ENCODE data around the gene LYRM1. TPM values are rescaled to one million over a fixed set of nuclear protein-coding genes. Genes with fewer than 3 reads are reported as not detected.

LYRM1 gene
- total RNA-seq, 3 donors from 2014 or later = 42.6 to 54.6 (median 50.9) TPM

DNA sequence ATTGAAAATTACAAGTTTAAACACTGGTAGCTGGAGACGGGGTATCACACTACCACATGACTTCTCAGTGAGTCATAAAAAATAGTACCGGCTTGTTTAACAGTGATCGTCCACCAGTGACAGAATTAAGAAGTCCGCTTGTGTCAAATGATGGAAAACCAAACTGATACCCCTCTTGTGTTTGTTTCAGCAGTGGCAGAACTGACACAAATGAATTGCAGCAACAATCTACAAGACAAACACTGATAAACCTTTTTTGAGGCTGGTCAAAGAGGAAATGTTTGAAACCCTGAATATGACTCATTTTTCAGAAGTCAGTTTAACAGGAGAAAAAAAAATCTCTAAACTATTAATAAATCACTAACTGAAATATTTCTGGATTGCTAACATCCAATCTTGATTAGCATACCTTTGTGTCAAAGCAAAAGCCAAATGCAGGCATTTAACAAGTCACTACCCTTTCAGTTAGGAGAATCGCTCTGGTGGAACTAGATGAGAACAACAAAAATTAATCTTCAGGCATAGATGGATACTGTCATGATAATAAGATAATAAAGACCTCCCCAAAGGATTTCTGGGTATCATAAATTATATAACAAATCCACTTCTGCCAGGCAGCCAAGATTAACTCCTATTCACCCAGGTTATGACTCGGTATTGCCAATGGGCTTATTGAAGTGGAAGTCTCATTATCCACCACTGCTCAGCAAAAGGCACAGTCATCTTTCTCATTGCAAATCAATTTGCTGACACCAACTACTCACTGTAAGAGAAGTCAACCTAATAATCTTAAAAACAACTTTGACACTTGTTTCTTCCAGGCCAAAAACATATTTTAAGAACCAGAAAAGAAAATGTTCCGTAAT is 21.2 kb upstream of the LYRM1 start:
- Histone ChIP-seq H3K4me3 (no peak overlapping the region), H3K9me3 (no peaks in the 10 kb centered on the region), H3K27me3 (no peaks in the 10 kb centered on the region), H3K4me1 (peaks cover 0 to 20% of the 10 kb centered on the region in 2 donors), H3K27ac (peak overlapping the region; percentile 39 to 54), H3K36me3 (no peaks in the 10 kb centered on the region)
- intact Hi-C loops (cut with DNase I; ENCODE audit: low total_unique reads) = no loop called here
- no peak for DNase-seq (ENCODE audit: low spot score in 2 of 2)
- TF ChIP-seq, protein P1, sequence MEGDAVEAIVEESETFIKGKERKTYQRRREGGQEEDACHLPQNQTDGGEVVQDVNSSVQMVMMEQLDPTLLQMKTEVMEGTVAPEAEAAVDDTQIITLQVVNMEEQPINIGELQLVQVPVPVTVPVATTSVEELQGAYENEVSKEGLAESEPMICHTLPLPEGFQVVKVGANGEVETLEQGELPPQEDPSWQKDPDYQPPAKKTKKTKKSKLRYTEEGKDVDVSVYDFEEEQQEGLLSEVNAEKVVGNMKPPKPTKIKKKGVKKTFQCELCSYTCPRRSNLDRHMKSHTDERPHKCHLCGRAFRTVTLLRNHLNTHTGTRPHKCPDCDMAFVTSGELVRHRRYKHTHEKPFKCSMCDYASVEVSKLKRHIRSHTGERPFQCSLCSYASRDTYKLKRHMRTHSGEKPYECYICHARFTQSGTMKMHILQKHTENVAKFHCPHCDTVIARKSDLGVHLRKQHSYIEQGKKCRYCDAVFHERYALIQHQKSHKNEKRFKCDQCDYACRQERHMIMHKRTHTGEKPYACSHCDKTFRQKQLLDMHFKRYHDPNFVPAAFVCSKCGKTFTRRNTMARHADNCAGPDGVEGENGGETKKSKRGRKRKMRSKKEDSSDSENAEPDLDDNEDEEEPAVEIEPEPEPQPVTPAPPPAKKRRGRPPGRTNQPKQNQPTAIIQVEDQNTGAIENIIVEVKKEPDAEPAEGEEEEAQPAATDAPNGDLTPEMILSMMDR (IDR thresholded peaks at IDR 0.05) = no peak

DNA sequence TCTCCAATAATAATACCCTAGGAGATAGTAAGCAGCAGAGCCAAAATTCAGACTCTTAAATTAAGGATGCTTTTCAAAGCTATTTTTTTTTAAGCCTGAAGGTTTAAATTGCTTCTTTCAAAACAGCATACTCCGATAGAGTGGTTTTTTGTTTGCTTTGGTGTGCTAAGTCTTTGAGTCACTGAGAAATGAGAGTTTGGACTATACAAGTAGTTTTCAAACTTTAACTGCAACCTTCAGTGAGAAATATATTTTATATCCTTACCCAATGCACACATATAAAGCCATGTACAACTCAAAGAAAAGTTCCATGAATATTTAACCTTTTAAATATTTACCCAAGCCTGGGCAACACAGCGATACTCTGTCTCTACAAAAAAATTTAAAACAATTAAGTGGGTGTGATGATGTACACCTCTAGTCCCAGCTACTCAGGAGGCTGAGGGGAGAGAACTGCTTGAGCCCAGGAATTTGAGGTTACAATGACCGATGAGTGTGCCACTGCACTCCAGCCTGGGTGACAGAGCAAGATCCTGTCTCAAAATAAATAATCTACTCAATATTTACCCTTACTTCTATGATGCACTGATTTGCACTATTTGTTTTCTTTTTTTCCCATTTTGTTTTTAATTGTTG is 19.6 kb upstream of the LYRM1 start:
- TF ChIP-seq POLR2A (IDR thresholded peaks at IDR 0.05) (no peak), POLR2AphosphoS5 (IDR thresholded peaks at IDR 0.05) (no peak)
- TF ChIP-seq, protein P1 (IDR thresholded peaks at IDR 0.05) = no peak
- H3K4me3 ChIP-seq = no peak overlapping the region
- intact Hi-C loops (cut with DNase I; ENCODE audit: low total_unique reads) = no loop called here
- no peaks in the 10 kb centered on the region for H3K27me3 ChIP-seq
- H3K36me3 ChIP-seq = no peaks in the 10 kb centered on the region
- H3K9me3 ChIP-seq = no peaks in the 10 kb centered on the region
- no peak for DNase-seq (ENCODE audit: low spot score in 2 of 2)
- H3K4me1 ChIP-seq = peaks cover 0 to 16% of the 10 kb centered on the region in 2 donors
- peak overlapping the region in 1 of 2 donors; percentile 10 for H3K27ac ChIP-seq

DNA sequence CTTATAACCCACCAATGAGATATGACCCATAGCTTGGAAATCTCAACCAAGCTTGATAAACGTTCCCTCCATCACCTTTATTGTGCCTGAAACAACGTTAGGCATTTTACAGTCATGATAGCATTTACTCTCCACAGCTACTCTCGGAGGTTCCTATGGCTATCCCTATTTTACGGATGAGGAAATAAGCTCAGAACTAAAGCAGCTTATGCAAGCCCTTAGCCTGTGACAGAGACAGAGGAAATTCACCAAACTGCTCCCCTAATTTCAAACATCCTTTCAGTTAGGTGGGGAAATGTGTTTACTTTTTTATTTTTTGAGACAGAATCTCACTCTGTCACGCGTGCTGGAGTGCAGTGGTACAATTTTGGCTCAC is 19.1 kb upstream of the LYRM1 start:
- Histone ChIP-seq H3K36me3 (no peaks in the 10 kb centered on the region), H3K4me1 (peaks cover 0 to 16% of the 10 kb centered on the region in 2 donors), H3K9me3 (no peaks in the 10 kb centered on the region), H3K4me3 (no peak overlapping the region), H3K27ac (peak overlapping the region in 1 of 2 donors; percentile 10), H3K27me3 (no peaks in the 10 kb centered on the region)
- intact Hi-C loops (cut with DNase I; ENCODE audit: low total_unique reads) = no loop called here
- no peak for DNase-seq (ENCODE audit: low spot score in 2 of 2)
- TF ChIP-seq POLR2AphosphoS5 (IDR thresholded peaks at IDR 0.05) (no peak), POLR2A (IDR thresholded peaks at IDR 0.05) (no peak)
- TF ChIP-seq, protein P1 (IDR thresholded peaks at IDR 0.05) = no peak

DNA sequence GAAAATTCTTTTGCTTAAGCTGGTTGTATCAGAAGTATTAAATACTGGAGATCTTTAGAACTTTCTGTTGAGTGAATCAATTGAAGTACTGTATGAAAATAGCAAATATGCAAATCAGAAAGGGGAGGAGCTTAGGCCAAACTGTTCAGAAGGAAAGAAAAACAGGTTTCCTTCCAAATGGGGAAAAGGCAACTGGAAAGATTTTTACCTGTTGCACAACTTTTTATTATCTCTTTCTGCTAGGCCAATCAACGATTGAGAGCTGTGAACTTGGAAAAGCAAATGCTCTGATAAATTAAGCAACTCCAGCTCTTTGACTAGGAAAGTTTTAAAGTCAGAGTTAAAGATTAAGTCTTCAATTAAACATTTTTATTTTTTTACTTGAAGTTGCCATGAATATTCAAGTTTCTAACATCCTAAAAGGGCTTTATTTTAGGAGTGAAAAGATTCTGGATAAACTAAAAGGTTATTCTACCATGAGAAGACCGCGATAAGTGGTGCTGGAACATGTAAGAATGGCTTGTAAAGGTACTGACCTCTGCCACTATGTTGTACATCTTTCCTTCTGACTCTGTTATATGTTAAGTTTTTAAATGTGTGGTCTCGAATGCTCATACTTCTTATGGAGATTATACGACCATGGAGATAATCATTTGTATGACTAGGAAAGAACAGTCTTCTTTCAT is 16.9 kb upstream of the LYRM1 start:
- no peak for DNase-seq (ENCODE audit: low spot score in 2 of 2)
- peaks cover 0 to 16% of the 10 kb centered on the region in 2 donors for H3K4me1 ChIP-seq
- no peaks in the 10 kb centered on the region for H3K9me3 ChIP-seq
- H3K27ac ChIP-seq = peak overlapping the region; percentile 29 to 62
- H3K27me3 ChIP-seq = no peaks in the 10 kb centered on the region
- H3K36me3 ChIP-seq = no peaks in the 10 kb centered on the region
- intact Hi-C loops (cut with DNase I; ENCODE audit: low total_unique reads) = no loop called here
- TF ChIP-seq POLR2A (IDR thresholded peaks at IDR 0.05) (no peak), POLR2AphosphoS5 (IDR thresholded peaks at IDR 0.05) (no peak)
- TF ChIP-seq, protein P1 (IDR thresholded peaks at IDR 0.05) = no peak
- no peak overlapping the region for H3K4me3 ChIP-seq

DNA sequence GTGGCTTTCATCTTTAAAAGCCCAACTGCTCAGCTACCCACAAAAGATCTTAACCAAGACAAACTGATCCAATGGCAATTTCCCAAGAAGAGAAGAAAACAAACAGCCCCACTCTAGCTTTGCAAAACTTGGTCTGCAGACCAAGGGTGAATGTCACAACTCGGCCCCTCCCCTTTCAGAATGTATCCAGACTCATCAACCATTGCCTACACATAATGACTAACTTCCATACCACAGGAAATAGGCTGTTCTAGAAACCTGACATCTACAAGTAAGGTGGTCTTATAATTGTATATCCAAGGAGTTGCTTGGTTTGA is 16.4 kb upstream of the LYRM1 start:
- no peak overlapping the region for H3K4me3 ChIP-seq
- DNase-seq (ENCODE audit: low spot score in 2 of 2) = no peak
- no peaks in the 10 kb centered on the region for H3K9me3 ChIP-seq
- TF ChIP-seq POLR2AphosphoS5 (IDR thresholded peaks at IDR 0.05) (no peak), POLR2A (IDR thresholded peaks at IDR 0.05) (no peak)
- H3K36me3 ChIP-seq = no peaks in the 10 kb centered on the region
- no peaks in the 10 kb centered on the region for H3K27me3 ChIP-seq
- peak overlapping the region; percentile 29 to 62 for H3K27ac ChIP-seq
- intact Hi-C loops (cut with DNase I; ENCODE audit: low total_unique reads) = no loop called here
- H3K4me1 ChIP-seq = peaks cover 0 to 14% of the 10 kb centered on the region in 2 donors

All from breast epithelium (tissue), 4 donors.